Ascending aorta (tissue), 2 donors: ENCODE results near the gene PLEKHG3. TPM values are rescaled to one million over a fixed set of nuclear protein-coding genes. Genes with fewer than 3 reads are reported as not detected.
A peak's percentile ranks its signal among the peaks of the same experiment; 100 is the strongest.

Experiments used
- DNase-seq, 2 donors: peaks; one replicate each; pipeline ENCODE4 v3.0.0-alpha.2; 2019; ENCODE audit warnings: low spot score in 2 of 2
- H3K27ac ChIP-seq, 2 donors: fragments of 200-600 bp; sonication (generic); one replicate each; pipeline ENCODE4 v1.5.1; 2016 to 2017; ENCODE audit warnings: mild to moderate bottlenecking in 1 of 2
- H3K27me3 ChIP-seq: fragments of 200-600 bp; sonication (generic); one replicate; pipeline ENCODE4 v1.5.1; 2017
- H3K36me3 ChIP-seq, 2 donors: fragments of 200-600 bp; sonication (generic); one replicate each; pipeline ENCODE4 v1.5.1; 2016
- H3K4me1 ChIP-seq, 2 donors: fragments of 200-600 bp; sonication (generic); one replicate each; pipeline ENCODE4 v1.5.1; 2016 to 2017; ENCODE audit warnings: mild to moderate bottlenecking in 1 of 2
- H3K4me3 ChIP-seq, 2 donors: fragments of 200-600 bp; sonication (generic); one replicate each; pipeline ENCODE4 v1.5.1; 2016 to 2017; ENCODE audit warnings: mild to moderate bottlenecking in 1 of 2
- H3K9me3 ChIP-seq, 2 donors: fragments of 200-600 bp; sonication (generic); one replicate each; pipeline ENCODE4 v1.5.1; 2016
- CTCF ChIP-seq, 3 experiments: fragments of 200-600 bp in 2 of 3; fragments of 450-650 bp in 1 of 3; sonication (generic) in 2 of 3; IDR thresholded peaks; one replicate each; pipeline ENCODE4 v1.5.1; 2016 to 2019; ENCODE audit warnings: antibody characterized with exemption in 3 of 3, mild to moderate bottlenecking in 1 of 3, moderate library complexity in 1 of 3
- intact Hi-C: fragments of 100-400 bp; cut with DNase I; formaldehyde crosslinking; loops from one replicate; pipeline ENCODE4 v1.15.1; 2023
- total RNA-seq: library from RNA; depleted of rRNA; stranded (reverse); fragments of >200 nt; gene quantifications from one replicate; pipeline ENCODE4 v1.1.0, GENCODE V29; 2016

PLEKHG3 gene
- total RNA-seq, 1 donor from 2014 or later, result 134 TPM

DNA sequence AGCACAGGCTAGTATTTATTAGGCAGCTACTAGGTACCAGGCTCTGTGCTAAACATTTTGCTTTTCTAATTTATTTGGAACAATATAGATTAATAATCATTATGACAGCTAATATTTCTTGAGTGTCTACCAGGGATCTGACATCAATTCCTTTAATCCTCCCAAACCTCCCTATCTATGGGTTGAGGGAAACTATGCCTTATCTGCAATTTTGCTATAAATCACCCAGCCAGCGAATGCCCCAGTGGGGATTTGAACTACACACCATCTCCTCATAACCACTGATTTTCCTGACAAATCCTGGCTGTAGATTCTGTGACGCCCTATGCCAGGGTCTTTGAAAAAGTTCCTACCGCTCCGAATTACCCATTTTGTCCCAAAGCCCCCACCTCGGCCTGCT lies 21.4 kb upstream of the PLEKHG3 start:
- H3K36me3 ChIP-seq, result no peaks in the 10 kb centered on the region
- peaks cover 7 to 28% of the 10 kb centered on the region in 2 donors for H3K4me1 ChIP-seq
- H3K27me3 ChIP-seq, result no peaks in the 10 kb centered on the region
- H3K27ac ChIP-seq, result peak overlapping the region; percentile 93 to 94
- no peak overlapping the region for H3K4me3 ChIP-seq
- no peak for DNase-seq
- intact Hi-C loops, result loop anchor here (1.0 to 5.0 kb wide), 4 partner anchors 21 to 124 kb away; partner anchors contain the start of gene PLEKHG3
- TF ChIP-seq CTCF (IDR thresholded peaks at IDR 0.05), result no peak
- H3K9me3 ChIP-seq, result no peaks in the 10 kb centered on the region

- H3K4me3 ChIP-seq, result no peak overlapping the region
- H3K4me1 ChIP-seq, result peaks cover 7 to 28% of the 10 kb centered on the region in 2 donors
- H3K36me3 ChIP-seq, result no peaks in the 10 kb centered on the region
- H3K9me3 ChIP-seq, result no peaks in the 10 kb centered on the region
- intact Hi-C loops, result loop anchor here (2.0 to 5.0 kb wide), 3 partner anchors 34 to 124 kb away; no protein-coding TSS in a partner anchor
- DNase-seq, result no peak
- H3K27ac ChIP-seq, result peak overlapping the region; percentile 93 to 94
- no peaks in the 10 kb centered on the region for H3K27me3 ChIP-seq
- TF ChIP-seq CTCF (IDR thresholded peaks at IDR 0.05), result no peak
Measured at GRCh38 chr14:64683264-64683663, 21.0 kb upstream of the PLEKHG3 start.

- H3K27ac ChIP-seq, result peak overlapping the region in 1 of 2 donors; percentile 93
- intact Hi-C loops, result loop anchor here (5.0 kb wide), 2 partner anchors 33 to 123 kb away; no protein-coding TSS in a partner anchor
- H3K9me3 ChIP-seq, result no peaks in the 10 kb centered on the region
- no peak for TF ChIP-seq CTCF (IDR thresholded peaks at IDR 0.05)
- H3K27me3 ChIP-seq, result no peaks in the 10 kb centered on the region
- H3K4me3 ChIP-seq, result no peak overlapping the region
- no peaks in the 10 kb centered on the region for H3K36me3 ChIP-seq
- DNase-seq, result no peak
- H3K4me1 ChIP-seq, result peaks cover 7 to 28% of the 10 kb centered on the region in 2 donors
Measured at GRCh38 chr14:64684091-64684490, 20.1 kb upstream of the PLEKHG3 start.

DNA sequence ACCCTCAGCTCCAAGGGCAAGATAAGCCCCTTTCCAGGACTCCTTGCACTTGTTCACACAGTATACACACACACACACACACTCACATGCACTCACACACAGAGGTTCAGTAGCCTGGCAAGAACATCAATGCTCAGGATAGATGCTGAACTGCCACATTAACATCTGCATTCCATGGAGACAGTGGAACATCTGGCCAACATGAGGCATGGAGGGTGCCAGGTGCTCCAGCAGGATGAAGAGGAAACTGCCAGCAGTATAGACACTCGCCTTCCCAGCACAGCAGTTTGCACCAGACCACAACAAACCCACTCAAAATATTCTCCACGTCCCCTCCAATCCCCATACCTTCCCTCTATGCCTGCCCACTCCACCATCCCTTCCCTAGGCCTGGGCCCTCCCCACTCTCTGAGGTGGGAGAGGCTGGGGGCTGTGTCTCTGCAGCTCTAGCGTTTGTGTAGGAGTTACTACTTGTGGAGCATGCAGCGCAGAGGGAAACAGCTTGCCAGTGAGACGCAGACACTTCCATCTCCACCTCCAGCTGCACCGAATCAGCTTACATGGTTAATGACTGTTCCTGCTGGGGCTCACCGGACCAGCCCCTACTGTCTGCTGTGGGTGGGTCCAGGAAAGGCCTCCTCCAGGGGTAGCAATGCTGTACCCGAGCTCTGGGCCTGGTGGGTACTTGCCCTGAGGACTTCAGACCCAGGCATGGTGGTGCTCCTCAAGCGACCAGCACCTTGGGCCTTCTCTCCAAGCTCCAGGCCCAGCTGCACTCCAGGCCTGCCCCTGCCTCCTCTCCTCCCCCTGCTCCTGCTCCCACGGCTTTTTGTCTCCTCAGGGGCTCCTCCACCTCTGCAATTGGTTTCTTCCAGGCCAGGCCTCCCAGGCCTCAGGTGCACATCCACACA lies 18.6 kb upstream of the PLEKHG3 start:
- Histone ChIP-seq H3K36me3 (no peaks in the 10 kb centered on the region), H3K4me3 (no peak overlapping the region), H3K27me3 (no peaks in the 10 kb centered on the region), H3K9me3 (no peaks in the 10 kb centered on the region), H3K4me1 (peaks cover 7 to 19% of the 10 kb centered on the region in 2 donors), H3K27ac (no peak overlapping the region)
- intact Hi-C loops, result no loop called here
- TF ChIP-seq CTCF (IDR thresholded peaks at IDR 0.05), result no peak
- DNase-seq, result no peak

DNA sequence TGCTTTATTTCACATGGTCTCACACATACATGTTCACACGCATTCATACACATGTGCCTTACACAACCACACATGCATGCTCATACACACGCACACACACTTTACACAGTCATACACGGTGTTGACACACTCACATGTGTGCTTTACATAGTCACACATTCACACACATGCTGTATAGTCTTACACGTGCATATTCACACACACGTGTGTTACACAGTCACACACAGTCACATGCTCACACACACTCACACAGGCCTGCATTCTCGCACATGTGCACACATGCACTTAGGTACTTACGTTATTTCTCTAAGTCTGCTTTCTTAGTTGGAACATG lies 18.0 kb upstream of the PLEKHG3 start:
- Histone ChIP-seq H3K36me3 (no peaks in the 10 kb centered on the region), H3K9me3 (no peaks in the 10 kb centered on the region), H3K4me3 (no peak overlapping the region), H3K27me3 (no peaks in the 10 kb centered on the region), H3K27ac (no peak overlapping the region), H3K4me1 (peaks cover 6 to 12% of the 10 kb centered on the region in 2 donors)
- TF ChIP-seq CTCF (IDR thresholded peaks at IDR 0.05), result no peak
- DNase-seq, result no peak
- intact Hi-C loops, result no loop called here
